Measurements from ENCODE around the gene RAD18. TPM values are rescaled to one million over a fixed set of nuclear protein-coding genes. Genes with fewer than 3 reads are reported as not detected.

RAD18 gene
- total and polyA plus RNA-seq, 9 of the 15 experiments (the other 6 are each of a cell fraction or from before 2014, with no cell fraction given): 19.2 to 49.4 (median 34.4) TPM

GRCh38 chr3:8857720-8858367 is 105.4 kb downstream of the RAD18 start (continued):
- TF ChIP-seq HDAC8 (tag; IDR thresholded peaks at IDR 0.05) (no peak), CTCF (IDR thresholded peaks at IDR 0.05 in 2 of 3, conservative IDR thresholded peaks at IDR 0.05 in 1 of 3; ENCODE audit: insufficient read depth in 2 of 3, low read depth in 1 of 3, low read length in 3 of 3) (0 out of 6 replicates have a peak, but pooled peaks of 2 of the 3 experiments have one; percentile 3 to 16), CCNT2 (IDR thresholded peaks at IDR 0.05; ENCODE audit: borderline replicate concordance, extremely low read depth, insufficient read length, low read depth, low read length) (peak; percentile 97), ZNF347 (CRISPR knock-in tag; IDR thresholded peaks at IDR 0.05; ENCODE audit: low read depth) (no peak), CHAMP1 (IDR thresholded peaks at IDR 0.05) (peak; percentile 11; the same call in 1 of the 2 replicates), CBFB (CRISPR knock-in tag; IDR thresholded peaks at IDR 0.05) (no peak), GTF2E2 (tag; IDR thresholded peaks at IDR 0.05) (no peak), CHD2 (IDR thresholded peaks at IDR 0.05; ENCODE audit: low read depth, low read length) (no peak), ZNF79 (CRISPR knock-in tag; IDR thresholded peaks at IDR 0.05; ENCODE audit: low read depth) (no peak), STAT5A (IDR thresholded peaks at IDR 0.05; ENCODE audit: borderline replicate concordance, low read length) (peak; percentile 97), CTBP1 (IDR thresholded peaks at IDR 0.05; ENCODE audit: borderline replicate concordance) (peak; percentile 94), ZFP91 (CRISPR knock-in tag; IDR thresholded peaks at IDR 0.05) (no peak), IFI16 (CRISPR knock-in tag; IDR thresholded peaks at IDR 0.05) (no peak), ZKSCAN8 (CRISPR knock-in tag; IDR thresholded peaks at IDR 0.05) (peak; percentile 81), KDM4B (IDR thresholded peaks at IDR 0.05; ENCODE audit: borderline replicate concordance in 2 of 2, low read depth in 1 of 2) (no peak), ZNF232 (CRISPR knock-in tag; IDR thresholded peaks at IDR 0.05) (no peak), NR3C1 (CRISPR knock-in tag; IDR thresholded peaks at IDR 0.05) (no peak), JUND (IDR thresholded peaks at IDR 0.05; ENCODE audit: borderline replicate concordance, low read depth, low read length) (peak; percentile 77), JUND (tag; IDR thresholded peaks at IDR 0.05; ENCODE audit: borderline replicate concordance, low read depth, low read length) (peak; percentile 78; the same call in 2 of the 3 replicates), NCOR1 (IDR thresholded peaks at IDR 0.05) (peak; percentile 94), MLLT1 (IDR thresholded peaks at IDR 0.05) (no peak)
